NCI-H128 (cell line): ENCODE measurements around the gene FBXO27.
"Not testable (repeated sequence)": the region's sequence is repeated elsewhere in the genome, so short reads cannot be mapped to it uniquely, and the experiment has no call there.

Experiments
- DNase-seq: peaks from one replicate; lab custom pipeline; 2025; ENCODE audit not compliant: unreplicated experiment; lab: John Stamatoyannopoulos, UW

FBXO27 gene

DNA sequence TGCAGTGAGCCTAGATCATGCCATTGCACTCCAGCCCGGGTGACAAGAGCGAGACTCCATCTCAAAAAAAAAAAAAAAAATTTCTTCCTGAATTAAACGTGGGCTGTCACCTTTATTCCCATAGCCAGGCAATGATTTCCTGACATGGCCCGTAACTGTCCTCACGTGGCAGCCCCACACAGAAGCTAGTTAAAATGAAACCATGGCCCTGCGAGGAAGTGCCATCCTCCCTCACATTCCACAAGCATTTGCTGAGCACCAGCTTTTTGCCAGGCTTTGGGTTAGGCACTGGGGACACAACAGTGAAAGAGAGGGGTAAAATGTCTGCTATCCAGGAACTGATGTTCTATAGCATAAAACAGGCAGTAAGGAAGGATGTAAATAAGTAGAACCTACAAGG, 13.2 kb upstream of the FBXO27 start:
- DNase-seq = no peak

DNA sequence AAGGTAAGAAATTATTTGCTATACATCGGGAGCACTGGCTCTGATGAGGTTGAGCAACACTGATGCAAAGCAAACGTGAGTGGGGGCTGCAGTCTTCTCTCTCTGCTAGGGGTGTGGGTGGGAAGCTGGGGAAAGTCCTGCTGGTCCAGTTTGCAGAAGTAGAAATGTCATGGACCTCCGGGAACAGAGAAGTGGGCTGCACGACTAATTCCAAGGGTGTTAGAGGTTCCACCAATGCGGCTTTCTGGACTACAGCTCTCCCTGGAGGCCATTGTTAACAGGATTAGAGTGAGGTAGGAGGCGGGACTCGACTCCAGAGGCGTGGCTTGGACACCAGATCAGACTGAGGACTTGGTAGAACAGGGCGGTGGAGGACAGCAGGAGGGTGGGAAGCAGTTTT, 5.7 kb upstream of the FBXO27 start:
- no peak for DNase-seq

DNA sequence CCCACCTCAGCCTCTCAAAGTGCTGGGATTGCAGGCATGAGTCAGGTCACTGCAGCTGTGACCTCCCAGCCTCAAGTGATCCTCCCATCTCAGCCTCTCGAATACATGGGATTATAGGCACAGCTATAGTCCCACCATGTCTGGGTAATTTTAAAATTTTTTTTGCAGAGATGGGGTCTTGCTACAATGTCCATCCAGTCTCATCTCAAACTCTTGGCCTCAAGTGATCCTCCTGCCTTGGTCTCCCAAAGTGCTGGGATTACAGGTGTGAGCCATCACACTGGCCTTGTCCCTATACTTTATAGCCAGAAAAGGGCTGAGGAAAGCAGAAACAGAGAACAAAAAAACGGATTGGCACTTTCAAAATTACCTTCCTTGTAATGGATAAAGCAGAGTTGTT, 4.8 kb upstream of the FBXO27 start:
- DNase-seq = no peak

DNA sequence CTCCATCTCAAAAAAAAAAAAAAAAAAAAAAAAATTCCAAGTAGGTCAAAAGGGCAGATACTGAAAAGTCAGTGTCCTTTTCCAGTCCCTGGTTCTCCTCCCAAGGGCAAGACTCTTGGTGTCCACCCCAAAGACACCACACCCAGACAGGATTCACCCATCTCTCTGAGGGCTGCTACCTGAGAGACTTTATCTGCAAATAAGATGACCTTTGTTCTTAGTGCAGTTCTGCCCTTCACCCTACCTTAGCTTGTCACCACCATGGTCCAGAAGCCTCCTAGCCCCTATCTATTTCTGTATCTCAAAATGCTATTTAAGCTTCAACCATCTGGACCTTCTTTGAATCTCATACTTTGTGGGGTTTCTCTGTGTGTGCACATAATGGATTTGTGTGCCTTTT, 4.2 kb upstream of the FBXO27 start:
- DNase-seq = no peak

DNA sequence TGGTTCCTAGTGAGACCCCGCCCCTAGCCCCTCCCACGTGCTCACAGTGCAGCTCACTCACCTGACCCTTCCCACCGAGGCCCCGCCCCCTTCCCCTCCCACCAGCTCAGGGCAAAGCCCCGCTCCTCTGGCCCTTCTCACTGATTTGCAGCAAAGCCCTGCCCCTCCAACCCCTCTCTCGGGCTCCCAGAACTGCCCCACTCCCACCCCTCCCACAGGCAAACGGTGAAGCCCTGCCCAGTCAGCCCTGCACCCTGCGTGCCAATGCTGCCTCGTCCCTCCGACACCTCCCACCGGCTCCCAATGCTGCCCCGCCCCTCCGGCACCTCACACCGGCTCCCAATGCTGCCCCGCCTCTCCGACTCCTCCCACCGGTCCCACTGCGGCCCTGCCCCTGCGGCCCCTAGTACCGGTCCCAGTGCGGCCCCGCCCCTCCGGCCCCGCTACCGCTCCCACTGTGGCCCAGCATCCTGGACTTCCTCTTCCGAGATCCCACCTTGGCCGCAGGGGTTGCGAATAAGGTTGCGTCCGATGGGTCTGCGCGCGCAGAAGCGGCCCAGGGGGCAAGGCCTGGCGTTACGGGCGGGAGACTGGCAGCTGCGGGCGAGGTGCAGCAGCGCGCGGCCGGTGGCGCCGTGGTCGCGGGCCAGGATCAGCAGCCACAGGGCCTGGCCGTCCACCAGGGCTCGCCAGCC, 834 bp downstream of the FBXO27 start:
- DNase-seq = peak; percentile 16

DNA sequence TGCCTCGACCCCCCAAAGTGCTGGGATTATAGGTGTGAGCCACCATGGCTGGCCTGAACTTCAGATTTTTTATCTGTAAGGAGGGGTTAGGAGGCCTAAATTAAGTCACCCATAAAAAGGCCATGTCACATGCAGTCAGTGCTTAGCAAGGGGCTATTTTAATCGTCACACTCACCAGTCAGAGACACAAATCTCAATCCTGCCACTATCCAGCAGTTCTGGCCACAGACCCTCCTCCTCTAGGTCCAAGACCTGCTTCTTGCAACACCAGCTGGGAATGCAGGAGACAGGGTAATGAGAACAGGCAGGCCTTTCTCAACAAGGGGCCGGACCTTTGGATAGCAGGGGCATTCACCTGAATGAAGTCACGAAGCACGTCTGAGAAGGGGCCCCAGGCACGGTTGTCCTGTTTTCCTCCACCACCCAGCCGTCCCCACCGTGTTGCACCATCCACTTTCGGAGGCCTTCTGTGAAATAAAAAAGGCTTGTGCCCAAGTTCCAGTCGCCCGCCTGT, 1.4 kb downstream of the FBXO27 start:
- no peak for DNase-seq

DNA sequence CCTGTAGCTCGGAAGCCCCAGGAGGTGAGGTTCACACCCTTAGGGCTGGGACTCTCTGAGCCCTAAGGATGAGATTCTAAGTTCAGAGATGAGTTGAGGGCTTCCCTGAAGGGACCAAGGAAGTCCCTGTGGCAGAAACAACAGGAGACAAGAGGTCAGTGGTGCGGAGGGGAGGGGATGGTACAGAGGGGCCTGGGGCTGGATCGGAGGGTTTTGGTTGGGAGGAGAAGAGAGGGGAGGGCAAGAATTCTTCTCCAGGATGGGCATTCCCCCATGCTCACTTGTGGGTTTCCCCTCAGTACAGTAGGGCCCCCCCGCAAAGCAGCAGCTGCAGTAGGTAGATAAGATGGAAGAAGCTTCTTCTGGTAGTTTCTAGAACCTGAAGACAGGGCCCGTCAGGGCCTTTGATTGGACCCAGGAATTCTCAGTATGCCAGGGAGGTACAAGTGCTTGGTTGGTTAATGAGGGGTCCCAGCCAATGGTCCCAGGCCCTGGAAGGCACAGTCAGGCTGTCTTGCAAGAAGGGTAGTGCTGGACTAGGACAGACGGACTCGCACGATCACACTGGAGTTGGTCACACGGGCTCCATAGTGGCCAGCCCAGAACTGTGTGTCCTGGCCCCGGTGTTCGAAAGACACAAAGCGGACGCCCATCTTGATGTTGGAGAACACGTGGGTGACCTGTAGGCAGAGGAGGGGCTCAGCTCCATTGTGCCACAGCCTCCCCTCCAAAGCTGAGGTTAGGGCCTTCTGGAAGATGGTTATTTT, 7.3 kb downstream of the FBXO27 start:
- DNase-seq = no peak

DNA sequence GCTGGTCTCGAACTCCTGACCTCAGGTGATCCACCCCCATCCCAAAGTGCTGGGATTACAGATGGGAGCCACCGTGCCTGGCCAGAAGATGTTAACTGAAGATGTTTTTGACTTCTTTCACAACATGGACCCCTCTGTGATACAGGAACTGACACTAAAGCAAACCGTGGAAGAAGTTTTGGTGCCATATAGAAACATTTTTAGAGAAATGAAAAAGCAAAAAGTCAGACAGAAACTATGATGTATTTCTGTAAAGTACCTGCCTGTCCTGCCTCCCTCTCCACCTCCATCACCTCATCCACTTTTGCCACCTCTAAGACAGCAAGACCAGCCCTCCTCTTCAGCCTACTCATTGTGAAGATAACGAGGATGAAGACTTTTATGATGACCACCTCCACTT, 11.3 kb downstream of the FBXO27 start:
- no peak for DNase-seq

DNA sequence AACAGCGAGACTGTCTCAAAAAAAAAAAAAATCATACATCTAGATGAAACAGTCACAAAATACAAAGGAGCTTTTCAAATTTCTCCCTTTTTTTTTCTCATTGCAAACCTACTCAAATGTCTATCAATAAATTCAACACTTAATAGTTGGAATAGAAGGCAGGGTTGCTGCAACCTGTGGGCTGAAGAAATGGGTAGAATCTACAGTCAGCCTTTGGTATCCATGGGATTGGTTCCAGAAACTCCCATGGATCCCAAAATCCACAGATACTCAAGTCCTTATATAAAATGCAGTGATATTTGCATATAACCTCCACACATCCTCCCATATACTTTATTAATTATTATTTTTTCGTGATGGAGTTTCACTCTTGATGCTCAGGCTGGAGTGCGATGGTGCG, 14.7 kb downstream of the FBXO27 start:
- no peak for DNase-seq

DNA sequence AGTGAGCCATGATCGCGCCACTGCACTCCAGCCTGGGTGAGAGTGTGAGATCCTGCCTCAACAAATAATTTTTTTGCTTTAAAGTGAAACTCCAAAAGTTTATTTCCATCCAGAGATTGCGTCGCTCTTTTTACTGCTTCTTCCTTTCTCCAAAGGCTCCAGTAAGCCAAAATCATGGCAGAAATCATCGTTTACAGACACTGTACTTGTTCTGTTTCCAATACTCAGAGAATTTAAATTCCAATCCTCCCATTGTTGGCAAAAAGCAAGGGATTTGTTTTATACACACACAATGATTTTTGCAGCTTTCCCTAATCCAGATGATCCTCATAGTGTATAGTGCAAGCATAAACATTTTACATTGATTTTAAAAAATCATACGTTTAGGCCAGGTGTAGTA, 15.3 kb downstream of the FBXO27 start:
- no peak for DNase-seq

DNA sequence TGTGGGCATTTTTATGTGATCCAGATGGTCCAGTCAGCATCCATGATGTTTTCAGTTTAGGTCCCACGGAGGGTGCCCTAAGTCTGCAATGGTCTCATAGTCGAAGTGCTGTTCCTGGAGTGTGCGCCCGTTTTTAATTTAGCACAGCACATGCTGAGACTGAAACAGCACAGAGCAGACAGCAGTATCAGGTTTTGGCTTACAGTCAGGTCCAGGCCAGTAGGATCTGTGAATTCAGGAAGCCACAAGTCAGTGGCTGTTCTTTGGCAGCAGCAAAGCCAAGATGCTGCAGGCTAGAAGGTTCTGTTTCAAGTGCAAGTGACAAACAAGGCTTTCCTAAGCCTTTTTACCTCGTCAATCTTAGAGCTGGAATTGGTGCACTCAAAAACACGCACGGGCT, 18.3 kb downstream of the FBXO27 start:
- no peak for DNase-seq

DNA sequence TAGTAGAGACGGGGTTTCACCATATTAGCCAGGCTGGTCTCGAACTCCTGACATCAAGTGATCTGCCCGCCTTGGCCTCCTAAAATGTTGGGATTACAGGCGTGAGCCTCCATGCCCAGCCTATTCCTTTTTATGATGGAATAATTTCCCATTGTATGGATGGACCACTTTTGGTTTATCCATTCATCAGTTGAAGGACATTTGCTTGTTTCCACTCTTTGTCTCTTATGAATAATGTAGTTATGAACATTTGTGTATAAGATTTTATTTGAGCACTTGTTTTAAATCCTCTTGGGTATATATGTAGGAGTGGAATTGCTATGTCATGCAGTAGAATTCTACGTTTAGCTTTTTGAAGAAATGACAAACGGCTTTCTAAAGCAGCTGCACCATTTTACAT, 23.3 kb downstream of the FBXO27 start:
- DNase-seq = no peak

DNA sequence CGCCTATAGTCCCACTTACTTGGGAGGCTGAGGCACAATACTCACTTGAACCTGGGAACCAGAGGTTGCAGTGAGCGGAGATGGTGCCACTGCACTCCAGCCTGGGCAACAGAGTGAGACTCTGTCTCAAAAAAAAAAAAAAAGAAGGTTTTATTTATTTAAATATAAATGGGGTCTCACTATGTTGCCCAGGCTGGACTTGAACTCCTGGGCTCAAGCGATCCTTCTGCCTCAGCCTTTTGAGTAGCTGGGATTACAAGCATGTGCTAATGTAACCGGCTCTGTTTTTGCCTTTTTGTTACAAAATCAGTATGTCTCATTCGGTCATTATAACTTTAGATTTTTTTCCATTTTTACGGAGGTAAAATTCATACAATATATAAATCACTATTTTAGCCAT, 24.2 kb downstream of the FBXO27 start:
- DNase-seq = no peak

DNA sequence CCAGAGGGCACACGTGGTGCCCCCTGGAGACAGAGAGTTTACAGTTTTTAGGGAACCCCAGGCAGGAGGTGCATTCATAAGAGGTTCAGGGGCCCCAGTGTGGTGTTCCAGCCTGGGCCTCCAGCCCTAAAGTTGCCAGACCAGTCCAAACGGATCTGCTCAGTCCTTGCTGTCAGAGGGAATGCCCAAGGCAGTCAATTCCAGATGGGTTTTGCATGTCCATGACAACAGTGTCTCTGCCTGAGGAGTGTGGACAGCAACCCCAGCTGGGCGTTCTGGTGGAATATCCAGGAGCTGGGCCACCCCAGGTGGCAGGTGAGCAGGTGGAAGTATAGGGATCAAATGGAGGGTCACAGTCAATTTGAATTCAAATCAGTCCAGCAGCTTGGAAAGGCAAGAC, 25.3 kb downstream of the FBXO27 start:
- DNase-seq = no peak

DNA sequence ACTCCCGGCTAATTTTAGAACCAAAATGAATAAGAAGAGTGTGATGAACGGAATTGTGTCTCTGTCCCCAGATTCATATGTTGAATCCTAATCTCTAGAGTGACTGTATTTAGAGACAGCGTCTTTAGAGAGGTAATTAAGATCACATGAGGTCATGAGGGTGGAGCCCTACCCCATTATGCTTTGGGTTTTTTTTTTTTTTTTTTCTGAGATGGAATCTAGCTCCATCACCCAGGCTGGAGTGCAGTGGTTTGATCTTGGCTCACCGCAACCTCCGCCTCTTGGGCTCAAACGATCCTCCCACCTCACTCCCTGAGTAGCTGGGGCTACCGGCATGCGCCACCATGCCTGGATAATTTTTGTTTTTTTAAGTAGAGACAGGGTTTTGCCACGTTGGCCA, 27.9 kb downstream of the FBXO27 start:
- DNase-seq = no peak

DNA sequence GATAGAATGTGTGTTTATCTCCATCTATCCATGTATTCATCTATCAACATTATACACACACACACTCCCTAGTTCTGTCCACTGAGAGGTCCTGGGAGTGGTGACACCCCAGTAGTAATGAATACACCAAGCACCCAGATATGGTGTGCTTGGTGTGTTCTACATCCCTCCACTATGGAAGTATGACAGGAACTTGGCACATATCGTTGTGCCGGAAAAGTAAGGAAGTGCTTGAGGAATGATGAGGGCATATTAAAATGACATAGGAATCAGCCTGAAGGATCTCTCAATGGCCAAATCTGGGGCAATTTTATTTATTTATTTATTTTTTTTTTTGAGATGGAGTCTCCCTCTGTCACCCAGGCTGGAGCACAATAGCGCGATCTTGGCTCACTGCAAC, 28.6 kb downstream of the FBXO27 start:
- DNase-seq = no peak

DNA sequence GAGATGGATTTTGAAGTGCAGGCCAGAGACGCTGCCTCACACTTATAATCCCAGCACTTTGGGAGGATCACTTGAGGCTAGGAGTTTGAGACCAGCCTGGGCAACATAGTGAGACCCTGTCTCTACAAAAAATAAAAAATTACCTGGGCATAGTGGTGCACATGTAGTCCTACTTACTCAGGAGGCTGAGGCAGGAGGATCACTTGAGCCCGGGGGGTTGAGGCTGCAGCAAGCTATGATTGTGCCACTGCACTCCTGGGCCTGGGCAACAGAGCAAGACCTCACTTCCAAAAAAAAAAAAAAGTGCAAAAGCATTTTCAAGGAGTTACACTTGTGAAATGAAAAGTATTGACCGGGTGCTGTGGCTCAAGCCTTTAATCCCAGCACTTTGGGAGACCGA, 29.2 kb downstream of the FBXO27 start:
- no peak for DNase-seq

DNA sequence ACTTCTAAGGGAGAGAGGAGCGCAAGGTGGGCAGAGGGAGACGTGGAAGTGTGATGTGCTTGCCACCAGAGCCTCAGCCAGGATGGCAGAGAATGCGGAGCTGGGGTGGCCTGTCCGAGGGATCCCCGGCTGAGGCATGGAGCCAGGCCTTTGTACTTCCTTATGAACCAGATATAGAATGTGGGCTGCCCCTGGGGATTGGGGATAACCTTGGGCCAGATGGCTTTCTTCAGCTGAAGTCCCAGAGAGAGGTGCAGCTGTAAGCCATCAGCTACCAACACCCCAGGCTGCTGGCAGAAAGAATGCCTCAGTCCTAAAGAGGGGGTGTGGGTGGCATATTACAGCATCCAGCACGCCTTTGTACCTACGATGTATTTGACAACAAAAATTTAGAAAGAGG, 31.3 kb downstream of the FBXO27 start:
- no peak for DNase-seq

DNA sequence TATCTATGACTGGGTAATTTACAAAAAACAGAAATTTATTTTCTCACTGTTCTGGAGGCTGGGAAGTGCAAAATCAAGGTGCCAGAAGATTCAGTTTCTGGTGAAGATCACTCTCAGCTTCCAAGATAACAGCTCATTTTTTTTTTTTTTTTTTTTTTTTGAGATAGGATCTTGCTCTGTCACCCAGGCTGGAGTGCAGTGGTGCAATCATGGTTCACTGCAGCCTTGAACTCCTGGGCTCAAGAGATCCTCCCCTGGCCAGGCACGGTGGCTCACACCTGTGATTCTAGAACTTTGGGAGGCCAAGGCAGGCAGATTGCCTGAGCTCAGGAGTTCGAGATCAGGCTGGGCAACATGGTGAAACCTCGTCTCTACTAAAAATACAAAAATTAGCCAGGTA, 34.8 kb downstream of the FBXO27 start:
- not testable (repeated sequence) for DNase-seq

DNA sequence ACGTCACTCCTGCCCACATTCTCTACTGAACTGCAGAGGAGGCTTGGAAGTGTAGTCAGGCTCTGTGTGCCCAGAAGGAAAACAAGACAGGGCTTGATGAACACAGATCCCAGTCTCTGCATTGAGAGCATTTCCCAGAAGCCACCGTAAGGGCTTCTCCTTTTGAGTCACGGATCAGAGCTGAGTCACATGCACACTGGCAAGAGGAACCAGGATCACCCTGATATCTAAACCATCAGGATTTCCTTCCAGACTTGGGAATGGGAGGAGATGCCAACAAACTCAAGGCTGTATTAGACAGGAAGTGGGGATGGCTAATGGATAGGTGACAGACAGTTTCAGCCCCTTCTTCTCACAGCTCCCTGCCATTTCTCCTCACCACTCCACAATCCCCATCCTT, 39.1 kb downstream of the FBXO27 start:
- no peak for DNase-seq

DNA sequence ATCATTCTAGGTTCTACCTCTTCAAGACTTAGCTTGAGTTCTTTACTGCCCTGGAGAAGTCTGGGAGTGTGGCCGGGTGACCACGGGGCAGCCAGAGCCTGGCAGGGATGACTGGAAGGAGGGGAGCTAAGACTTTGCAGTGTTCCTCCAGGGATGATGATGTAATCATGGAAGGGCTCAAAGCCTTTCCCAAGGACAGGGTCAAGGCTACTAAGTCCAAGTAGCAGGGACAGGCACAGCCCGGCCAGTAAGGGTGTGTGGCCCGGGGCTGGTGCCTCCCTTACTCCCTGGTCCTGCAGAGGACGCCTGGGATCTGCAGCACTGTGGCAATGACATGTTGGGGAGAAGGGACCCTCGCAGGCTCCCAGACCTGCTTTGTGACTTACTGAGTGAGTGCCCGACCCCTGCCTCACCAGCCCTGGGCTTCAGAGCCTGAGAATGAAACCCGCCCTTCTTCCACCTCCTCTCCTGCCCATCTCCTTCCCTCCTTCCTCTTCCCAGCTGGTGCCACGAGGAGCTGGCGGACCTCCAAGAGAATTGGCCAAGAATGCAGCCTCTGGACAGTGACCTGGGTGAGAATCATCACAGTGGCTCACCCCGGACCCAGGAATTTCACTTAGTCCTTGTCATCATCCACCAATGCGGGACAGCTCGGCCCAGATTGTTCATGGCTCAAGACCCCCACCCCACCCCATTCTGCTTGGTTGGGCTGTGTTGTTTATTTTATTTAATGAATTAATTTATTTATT, 41.2 kb downstream of the FBXO27 start:
- DNase-seq = no peak

DNA sequence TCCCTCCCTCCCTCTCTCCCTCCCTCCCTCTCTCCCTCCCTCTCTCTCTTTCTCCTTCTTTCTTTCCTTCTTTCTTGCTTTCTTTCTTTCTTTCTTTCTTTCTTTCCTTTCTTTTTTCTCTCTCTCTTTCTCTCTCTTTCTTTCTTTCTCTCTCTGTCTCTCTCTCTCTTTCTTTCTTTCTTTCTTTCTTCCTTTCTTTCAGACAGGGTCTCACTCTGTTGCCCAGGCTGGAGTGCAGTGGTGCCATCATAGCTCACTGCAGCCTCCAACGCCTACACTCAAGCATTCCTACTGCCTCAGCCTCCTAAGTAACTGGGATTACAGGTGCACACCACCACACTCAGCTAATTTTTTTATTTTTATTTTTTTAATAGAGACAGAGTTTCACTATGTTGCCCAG, 42.7 kb downstream of the FBXO27 start:
- not testable (repeated sequence) for DNase-seq
